ENCODE results near the gene NRG2. TPM values are rescaled to one million over a fixed set of nuclear protein-coding genes. Genes with fewer than 3 reads are reported as not detected.

NRG2 gene
- total RNA-seq, 1 experiment from 2014 or later: 0.91 TPM

DNA sequence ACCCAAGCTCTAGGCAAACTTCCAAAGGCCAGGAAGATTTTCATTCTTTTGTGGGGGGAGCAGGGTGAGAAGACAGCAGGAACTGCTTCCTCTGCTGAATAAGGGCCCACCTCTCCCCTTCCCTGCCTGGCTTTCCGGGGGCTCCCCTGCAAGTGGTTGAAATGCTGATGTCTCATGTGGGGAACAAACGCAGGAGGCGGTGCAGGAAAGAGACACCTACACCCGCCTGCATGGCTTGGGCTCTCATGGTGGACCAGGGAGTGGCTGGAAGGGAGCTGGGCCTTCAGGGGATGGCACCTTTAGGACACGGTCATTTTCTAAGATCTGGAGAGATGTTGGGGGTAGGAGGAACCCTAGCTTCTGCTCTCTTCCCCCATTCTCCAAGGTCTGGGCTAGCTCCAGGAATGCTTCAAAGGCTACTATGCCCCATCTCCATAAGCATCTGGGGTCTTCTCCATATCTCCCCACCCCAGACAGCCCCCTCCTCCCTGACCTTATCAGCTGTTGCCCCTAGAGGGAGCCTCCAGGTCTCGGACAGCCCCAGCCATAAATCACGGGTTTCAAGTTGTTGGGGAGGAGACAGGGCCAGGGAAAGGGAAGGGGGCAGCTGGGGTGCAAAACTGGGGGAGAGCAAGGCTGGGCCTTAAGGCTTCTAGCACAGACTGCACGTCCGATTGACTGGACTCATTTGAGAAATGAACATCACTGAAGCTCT is 170.9 kb downstream of the NRG2 start:
- RAD21 ChIA-PET (ENCODE audit: low non-redundant PET in 1 of 2, low total read pairs in 2 of 2, uncharacterized antibody in 2 of 2, unreplicated experiment in 2 of 2): interaction anchor here in 1 of 2 experiments (1.7 kb wide), 1 partner anchor 96 kb away, joined by 4 read pairs; no protein-coding TSS in a partner anchor
- no peaks in the 10 kb centered on the region for H3K36me3 ChIP-seq (ENCODE audit: control insufficient read depth in 1 of 2, insufficient read depth in 2 of 2, low read length in 2 of 2)
- no peaks in the 10 kb centered on the region for H3K9me2 ChIP-seq (ENCODE audit: insufficient read depth)
- CTCF ChIA-PET: interaction anchor here (1.0 to 1.2 kb wide), 2 partner anchors 85 to 96 kb away, joined by 4 read pairs; no protein-coding TSS in a partner anchor
- H3K4me1 ChIP-seq (ENCODE audit: control insufficient read depth in 1 of 2, insufficient read depth in 2 of 2, low read length in 2 of 2): peaks cover 8 to 9% of the 10 kb centered on the region in 2 experiments
- no peaks in the 10 kb centered on the region for H3K79me2 ChIP-seq (ENCODE audit: insufficient read depth, low read length)
- H3K9ac ChIP-seq (ENCODE audit: low read length): no peak overlapping the region
- H2AFZ ChIP-seq (ENCODE audit: low read depth, low read length, poor library complexity, severe bottlenecking): no peak overlapping the region
- no peak overlapping the region for H3K4me3 ChIP-seq (replicated peaks in 1 of 2; ENCODE audit: low read depth in 1 of 2, low read length in 2 of 2)
- POLR2A ChIA-PET: no interaction called here
- BruUV-seq (replicated peaks): no TSS peak
- H4K20me1 ChIP-seq (ENCODE audit: insufficient read depth): no peaks in the 10 kb centered on the region
- H3K9me3 ChIP-seq (ENCODE audit: control insufficient read depth in 1 of 2, insufficient read depth in 1 of 2, low read depth in 1 of 2, low read length in 2 of 2): no peaks in the 10 kb centered on the region
- no peaks in the 10 kb centered on the region for H3K27me3 ChIP-seq (ENCODE audit: insufficient read depth, low read length)
- ATAC-seq (no peak), DNase-seq (ENCODE audit: low read depth, low spot score) (no peak)
- TF ChIP-seq, protein P1, sequence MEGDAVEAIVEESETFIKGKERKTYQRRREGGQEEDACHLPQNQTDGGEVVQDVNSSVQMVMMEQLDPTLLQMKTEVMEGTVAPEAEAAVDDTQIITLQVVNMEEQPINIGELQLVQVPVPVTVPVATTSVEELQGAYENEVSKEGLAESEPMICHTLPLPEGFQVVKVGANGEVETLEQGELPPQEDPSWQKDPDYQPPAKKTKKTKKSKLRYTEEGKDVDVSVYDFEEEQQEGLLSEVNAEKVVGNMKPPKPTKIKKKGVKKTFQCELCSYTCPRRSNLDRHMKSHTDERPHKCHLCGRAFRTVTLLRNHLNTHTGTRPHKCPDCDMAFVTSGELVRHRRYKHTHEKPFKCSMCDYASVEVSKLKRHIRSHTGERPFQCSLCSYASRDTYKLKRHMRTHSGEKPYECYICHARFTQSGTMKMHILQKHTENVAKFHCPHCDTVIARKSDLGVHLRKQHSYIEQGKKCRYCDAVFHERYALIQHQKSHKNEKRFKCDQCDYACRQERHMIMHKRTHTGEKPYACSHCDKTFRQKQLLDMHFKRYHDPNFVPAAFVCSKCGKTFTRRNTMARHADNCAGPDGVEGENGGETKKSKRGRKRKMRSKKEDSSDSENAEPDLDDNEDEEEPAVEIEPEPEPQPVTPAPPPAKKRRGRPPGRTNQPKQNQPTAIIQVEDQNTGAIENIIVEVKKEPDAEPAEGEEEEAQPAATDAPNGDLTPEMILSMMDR (IDR thresholded peaks at IDR 0.05 in 2 of 3, conservative IDR thresholded peaks at IDR 0.05 in 1 of 3; ENCODE audit: borderline replicate concordance in 1 of 3, insufficient read depth in 1 of 3, low read depth in 2 of 3, low read length in 2 of 3): peak; percentile 28 to 46 (median 35); a peak in 4 of 6 replicates
- no peak for TF ChIP-seq POLR2AphosphoS5 (IDR thresholded peaks at IDR 0.05; ENCODE audit: low read depth, low read length)
- no peak for TF ChIP-seq ZFX (IDR thresholded peaks at IDR 0.05)
- TF ChIP-seq YY1 (IDR thresholded peaks at IDR 0.05; ENCODE audit: extremely low read depth, insufficient replicate concordance, low read depth, low read length): no peak
- TF ChIP-seq RAD21 (IDR thresholded peaks at IDR 0.05; ENCODE audit: low read depth): peak; percentile 34; the same call in 1 of the 2 replicates
- no peak for TF ChIP-seq FOSL1 (IDR thresholded peaks at IDR 0.05; ENCODE audit: low read depth)
- TF ChIP-seq TCF7L2 (IDR thresholded peaks at IDR 0.05; ENCODE audit: borderline replicate concordance, extremely low read depth, insufficient read depth, insufficient read length): no peak
- no peak for TF ChIP-seq SIN3A (IDR thresholded peaks at IDR 0.05; ENCODE audit: low read depth)
- no peak overlapping the region for H3K4me2 ChIP-seq (ENCODE audit: low read length)
- intact Hi-C loops (cut with micrococcal nuclease): no loop called here
- no peak overlapping the region for H3K27ac ChIP-seq (ENCODE audit: low read depth, low read length)
